ENCODE measurements around the gene UBE2I. TPM values are rescaled to one million over a fixed set of nuclear protein-coding genes. Genes with fewer than 3 reads are reported as not detected.

Gene UBE2I
- total RNA-seq, 1 donor from 2014 or later: 50.9 TPM

- no peak for DNase-seq
These were observed 53.4 kb downstream of the UBE2I start for GRCh38 chr16:1362807-1363206.

- peak; percentile 44 for DNase-seq
These were observed 54.1 kb downstream of the UBE2I start for GRCh38 chr16:1363501-1364041.

- DNase-seq: no peak
These were observed 55.1 kb downstream of the UBE2I start for GRCh38 chr16:1364510-1364909.

GRCh38 chr16:1366060-1366711 is 56.8 kb downstream of the UBE2I start:
- DNase-seq: no peak

GRCh38 chr16:1366712-1367299 is 57.4 kb downstream of the UBE2I start:
- DNase-seq: no peak

- no peak for DNase-seq
These were observed 58.2 kb downstream of the UBE2I start for GRCh38 chr16:1367486-1368174.

GRCh38 chr16:1371054-1371978 is 61.9 kb downstream of the UBE2I start:
- no peak for DNase-seq

GRCh38 chr16:1372292-1372950 is 63.0 kb downstream of the UBE2I start:
- DNase-seq: no peak

GRCh38 chr16:1374418-1375297 is 65.2 kb downstream of the UBE2I start:
- no peak for DNase-seq

GRCh38 chr16:1375298-1375640 is 65.8 kb downstream of the UBE2I start:
- no peak for DNase-seq

GRCh38 chr16:1375741-1376410 is 66.4 kb downstream of the UBE2I start:
- no peak for DNase-seq

Other genes starting within 250 kb of the UBE2I start
- 0.72 TPM for gene SSTR5, start 236.9 kb upstream of the UBE2I start, total RNA-seq
- gene C1QTNF8, start 213.4 kb upstream of the UBE2I start, total RNA-seq: not detected
- gene CACNA1H, start 156.5 kb upstream of the UBE2I start, total RNA-seq: 40.3 TPM
- not detected for gene TPSG1, start 84.4 kb upstream of the UBE2I start, total RNA-seq
- gene TPSB2, start 79.5 kb upstream of the UBE2I start, total RNA-seq: 5.8 TPM
- gene TPSAB1, start 68.9 kb upstream of the UBE2I start, total RNA-seq: 4.5 TPM
- 0.51 TPM for gene TPSD1, start 53.6 kb upstream of the UBE2I start, total RNA-seq
- gene BAIAP3, start 24.0 kb downstream of the UBE2I start, total RNA-seq: 2.4 TPM
- 49.6 TPM for gene TSR3, start 42.2 kb downstream of the UBE2I start, total RNA-seq
- gene GNPTG, start 42.3 kb downstream of the UBE2I start, total RNA-seq: 31.7 TPM
- 11.5 TPM for gene UNKL, start 105.1 kb downstream of the UBE2I start, total RNA-seq
- 8.6 TPM for gene UQCC4, start 111.1 kb downstream of the UBE2I start, total RNA-seq
- gene PERCC1, start 121.4 kb downstream of the UBE2I start, total RNA-seq: not detected
- gene CCDC154, start 134.9 kb downstream of the UBE2I start, total RNA-seq: 0.51 TPM
- gene CLCN7, start 165.4 kb downstream of the UBE2I start, total RNA-seq: 29.5 TPM
- 1.5 TPM for gene PTX4, start 179.3 kb downstream of the UBE2I start, total RNA-seq
- 25.2 TPM for gene TELO2, start 183.7 kb downstream of the UBE2I start, total RNA-seq
- 19.3 TPM for gene TMEM204, start 224.0 kb downstream of the UBE2I start, total RNA-seq

All from tongue (tissue), 2 donors.